HepG2 (cell line): Measurements from ENCODE around the gene ASCL3. TPM values are rescaled to one million over a fixed set of nuclear protein-coding genes. Genes with fewer than 3 reads are reported as not detected.
A peak's percentile ranks its signal among the peaks of the same experiment; 100 is the strongest.

Source experiments
- ATF3 ChIP-seq: sonication (generic); formaldehyde crosslinking; IDR thresholded peaks from 2 replicates; pipeline ENCODE4 v1.4.0; 2020; ENCODE audit warnings: missing genetic modification reagents
- EP300 ChIP-seq, 3 experiments: sonication (generic) in 1 of 3; formaldehyde crosslinking in 1 of 3; IDR thresholded peaks; 2 replicates each; pipeline versions ENCODE4 v1.5.1 to v1.6.1; 2011 to 2020; ENCODE audit warnings: low read depth in 2 of 3, low read length in 2 of 3, borderline replicate concordance in 1 of 3, improper control_type of control experiment in 1 of 3, mild to moderate bottlenecking in 1 of 3, missing genetic modification reagents in 1 of 3, moderate library complexity in 1 of 3
- FOXP1 ChIP-seq, 2 experiments: fragments of 450-650 bp in 1 of 2; IDR thresholded peaks; 2 replicates each; pipeline ENCODE4 v1.6.1; 2017 to 2018; ENCODE audit warnings: antibody characterized with exemption in 1 of 2
- KAT2B ChIP-seq: fragments of 150-350 bp; IDR thresholded peaks from 2 replicates; pipeline ENCODE4 v1.6.1; 2014; ENCODE audit warnings: low read depth, low read length, borderline replicate concordance
- MEIS1 ChIP-seq: sonication (generic); formaldehyde crosslinking; IDR thresholded peaks from 2 replicates; pipeline ENCODE4 v1.9.0; 2021; ENCODE audit warnings: mild to moderate bottlenecking, missing genetic modification reagents, moderate library complexity, borderline replicate concordance
- NR2C2 ChIP-seq: sonication (generic); formaldehyde crosslinking; IDR thresholded peaks from 2 replicates; pipeline ENCODE4 v1.4.0; 2020; ENCODE audit warnings: missing genetic modification reagents, mild to moderate bottlenecking, moderate library complexity, borderline replicate concordance
- PHF20 ChIP-seq: sonication (generic); formaldehyde crosslinking; IDR thresholded peaks from 2 replicates; pipeline ENCODE4 v1.5.0; 2020; ENCODE audit warnings: mild to moderate bottlenecking, missing genetic modification reagents
- RELA ChIP-seq: sonication (generic); formaldehyde crosslinking; IDR thresholded peaks from 2 replicates; pipeline ENCODE4 v1.4.0; 2020; ENCODE audit warnings: missing genetic modification reagents
- SRSF4 ChIP-seq: fragments of 200-400 bp; formaldehyde crosslinking; IDR thresholded peaks from one replicate; pipeline ENCODE4 v1.6.1; 2018; ENCODE audit warnings: mild to moderate bottlenecking, low read depth, low read length, moderate library complexity; ENCODE audit not compliant: poor library complexity, severe bottlenecking
- ZBTB8A ChIP-seq: sonication (generic); formaldehyde crosslinking; IDR thresholded peaks from 2 replicates; pipeline ENCODE4 v1.4.0; 2020; ENCODE audit warnings: mild to moderate bottlenecking, low read depth, missing genetic modification reagents, borderline replicate concordance
- ZMAT3 ChIP-seq: sonication (generic); formaldehyde crosslinking; conservative IDR thresholded peaks from 2 replicates; pipeline ENCODE4 v1.7.0; 2021; ENCODE audit warnings: missing genetic modification reagents
- ZNF33A ChIP-seq: sonication (generic); formaldehyde crosslinking; IDR thresholded peaks from 2 replicates; pipeline ENCODE4 v1.5.1; 2020; ENCODE audit warnings: missing genetic modification reagents, mild to moderate bottlenecking, moderate library complexity, borderline replicate concordance
- ZNF501 ChIP-seq: sonication (generic); formaldehyde crosslinking; IDR thresholded peaks from 2 replicates; pipeline ENCODE4 v1.5.1; 2020; ENCODE audit warnings: mild to moderate bottlenecking, moderate library complexity, missing genetic modification reagents
- ZNF503 ChIP-seq: sonication (generic); formaldehyde crosslinking; IDR thresholded peaks from 2 replicates; pipeline ENCODE4 v1.4.0; 2020; ENCODE audit warnings: missing genetic modification reagents
- ZNF616 ChIP-seq: sonication (generic); formaldehyde crosslinking; IDR thresholded peaks from 2 replicates; pipeline ENCODE4 v1.5.0; 2020; ENCODE audit warnings: low read depth, mild to moderate bottlenecking, missing genetic modification reagents
- ZSCAN21 ChIP-seq: sonication (generic); formaldehyde crosslinking; IDR thresholded peaks from 2 replicates; pipeline ENCODE4 v1.8.0; 2022; ENCODE audit warnings: mild to moderate bottlenecking, missing genetic modification reagents, moderate library complexity, borderline replicate concordance
- polyA plus RNA-seq, 8 experiments: library from polyadenylated mRNA; depleted of rRNA in 3 of 8; stranded (reverse) in 7 of 8; unstranded in 1 of 8; fragments of >200 nt; fragmentation: Illumina TruSeq in 4 of 8; extraction: Trizol in 4 of 8; gene quantifications; 2 replicates each; pipeline versions ENCODE4 v1.2.1 to v1.2.3, GENCODE V29; 2011 to 2016; ENCODE audit warnings: low read depth in 4 of 8, missing spikeins in 1 of 8, mixed read lengths in 1 of 8; ENCODE audit not compliant: insufficient read depth in 1 of 8
- total RNA-seq, 5 experiments: library from RNA; depleted of rRNA; stranded (reverse); fragments of >200 nt; fragmentation: Illumina TruSeq; extraction: Trizol; gene quantifications; 2 replicates each; pipeline ENCODE4 v1.2.3, GENCODE V29; 2016; ENCODE audit warnings: low read depth in 1 of 5
- TF ChIP-seq, protein P1 (sequence below): IDR thresholded peaks from 2 replicates; pipeline ENCODE4 v1.6.1; 2016; ENCODE audit warnings: low read depth, missing genetic modification reagents, missing compliant biosample characterization

The ASCL3 gene
- total and polyA plus RNA-seq, 2 of the 13 experiments (the other 11 are each of a cell fraction or from before 2014, with no cell fraction given) = not detected

DNA sequence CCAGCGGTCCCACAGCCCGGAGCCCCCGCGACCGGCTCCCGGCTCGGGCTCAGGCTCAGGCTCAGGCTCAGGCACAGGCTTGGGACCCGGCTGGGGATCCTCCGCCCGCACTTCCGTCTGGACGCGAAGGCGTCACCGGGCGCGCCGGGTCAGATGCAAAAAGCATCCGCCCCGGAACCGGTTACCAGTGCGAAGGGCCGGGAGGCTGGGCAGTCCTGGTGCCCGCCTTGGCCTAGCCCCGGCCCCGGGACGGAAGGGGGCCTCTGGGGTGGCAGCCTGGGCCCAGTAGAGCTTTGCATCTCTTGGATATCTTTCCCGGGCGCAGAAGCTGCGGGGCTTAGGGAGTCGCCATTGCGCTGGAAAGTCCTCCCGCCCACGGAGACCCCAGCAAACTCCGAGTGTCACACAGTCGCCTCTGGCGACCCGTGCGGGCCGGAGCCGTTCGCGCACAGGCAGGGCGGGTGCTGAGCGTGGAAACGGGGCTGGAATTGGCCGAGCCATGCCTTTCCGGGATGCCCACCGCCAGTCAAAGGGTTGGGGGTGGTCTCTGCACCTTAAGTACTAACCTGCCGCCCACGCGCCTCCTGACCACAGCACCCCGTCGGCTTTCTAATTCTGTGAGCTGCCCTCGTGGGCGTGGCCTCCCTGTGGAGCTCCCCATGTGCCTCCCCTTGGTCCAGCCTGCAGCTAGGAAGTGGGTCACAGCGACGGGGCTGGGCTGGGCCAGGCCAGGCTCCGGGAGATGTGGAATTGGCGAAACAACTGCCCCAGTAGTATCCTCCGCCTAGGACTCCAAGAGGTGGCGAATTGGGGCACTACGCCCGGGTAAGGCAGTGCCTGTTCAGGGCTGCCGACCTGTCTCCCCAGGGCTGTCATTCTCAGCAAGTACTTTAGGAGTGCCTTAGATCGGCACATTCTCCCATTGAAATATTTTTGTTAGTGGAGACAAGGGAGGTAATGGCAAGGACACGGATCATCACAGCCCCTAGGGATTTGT is 21.8 kb upstream of the ASCL3 start, which contains the start of gene TMEM9B (continued):
- TF ChIP-seq ZMAT3 (peak; percentile 69; the same call in 1 of the 2 replicates), SRSF4 (no peak), PHF20 (CRISPR knock-in tag) (peak; percentile 97), ZNF501 (CRISPR knock-in tag) (peak; percentile 93), ZNF503 (peak; percentile 43; the same call in 1 of the 2 replicates), EP300 (IDR thresholded peaks at IDR 0.05; ENCODE audit: low read depth in 2 of 2, low read length in 2 of 2) (no peak), EP300 (CRISPR knock-in tag; IDR thresholded peaks at IDR 0.05; ENCODE audit: borderline replicate concordance) (no peak), ATF3 (CRISPR knock-in tag) (0 out of 2 replicates have a peak, but pooled peaks have one; percentile 7), ZNF33A (no peak), FOXP1 (IDR thresholded peaks at IDR 0.05) (no peak), FOXP1 (CRISPR knock-in tag; IDR thresholded peaks at IDR 0.05) (no peak), RELA (CRISPR knock-in tag) (no peak; the same call in 1 of the 2 replicates), ZSCAN21 (no peak; the same call in 1 of the 2 replicates), ZBTB8A (CRISPR knock-in tag) (no peak), MEIS1 (peak; percentile 29), KAT2B (no peak), NR2C2 (CRISPR knock-in tag) (peak; percentile 99), ZNF616 (CRISPR knock-in tag) (no peak)
- TF ChIP-seq, protein P1, sequence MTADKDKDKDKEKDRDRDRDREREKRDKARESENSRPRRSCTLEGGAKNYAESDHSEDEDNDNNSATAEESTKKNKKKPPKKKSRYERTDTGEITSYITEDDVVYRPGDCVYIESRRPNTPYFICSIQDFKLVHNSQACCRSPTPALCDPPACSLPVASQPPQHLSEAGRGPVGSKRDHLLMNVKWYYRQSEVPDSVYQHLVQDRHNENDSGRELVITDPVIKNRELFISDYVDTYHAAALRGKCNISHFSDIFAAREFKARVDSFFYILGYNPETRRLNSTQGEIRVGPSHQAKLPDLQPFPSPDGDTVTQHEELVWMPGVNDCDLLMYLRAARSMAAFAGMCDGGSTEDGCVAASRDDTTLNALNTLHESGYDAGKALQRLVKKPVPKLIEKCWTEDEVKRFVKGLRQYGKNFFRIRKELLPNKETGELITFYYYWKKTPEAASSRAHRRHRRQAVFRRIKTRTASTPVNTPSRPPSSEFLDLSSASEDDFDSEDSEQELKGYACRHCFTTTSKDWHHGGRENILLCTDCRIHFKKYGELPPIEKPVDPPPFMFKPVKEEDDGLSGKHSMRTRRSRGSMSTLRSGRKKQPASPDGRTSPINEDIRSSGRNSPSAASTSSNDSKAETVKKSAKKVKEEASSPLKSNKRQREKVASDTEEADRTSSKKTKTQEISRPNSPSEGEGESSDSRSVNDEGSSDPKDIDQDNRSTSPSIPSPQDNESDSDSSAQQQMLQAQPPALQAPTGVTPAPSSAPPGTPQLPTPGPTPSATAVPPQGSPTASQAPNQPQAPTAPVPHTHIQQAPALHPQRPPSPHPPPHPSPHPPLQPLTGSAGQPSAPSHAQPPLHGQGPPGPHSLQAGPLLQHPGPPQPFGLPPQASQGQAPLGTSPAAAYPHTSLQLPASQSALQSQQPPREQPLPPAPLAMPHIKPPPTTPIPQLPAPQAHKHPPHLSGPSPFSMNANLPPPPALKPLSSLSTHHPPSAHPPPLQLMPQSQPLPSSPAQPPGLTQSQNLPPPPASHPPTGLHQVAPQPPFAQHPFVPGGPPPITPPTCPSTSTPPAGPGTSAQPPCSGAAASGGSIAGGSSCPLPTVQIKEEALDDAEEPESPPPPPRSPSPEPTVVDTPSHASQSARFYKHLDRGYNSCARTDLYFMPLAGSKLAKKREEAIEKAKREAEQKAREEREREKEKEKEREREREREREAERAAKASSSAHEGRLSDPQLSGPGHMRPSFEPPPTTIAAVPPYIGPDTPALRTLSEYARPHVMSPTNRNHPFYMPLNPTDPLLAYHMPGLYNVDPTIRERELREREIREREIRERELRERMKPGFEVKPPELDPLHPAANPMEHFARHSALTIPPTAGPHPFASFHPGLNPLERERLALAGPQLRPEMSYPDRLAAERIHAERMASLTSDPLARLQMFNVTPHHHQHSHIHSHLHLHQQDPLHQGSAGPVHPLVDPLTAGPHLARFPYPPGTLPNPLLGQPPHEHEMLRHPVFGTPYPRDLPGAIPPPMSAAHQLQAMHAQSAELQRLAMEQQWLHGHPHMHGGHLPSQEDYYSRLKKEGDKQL = no peak
